AG08395 (cell line): Measurements from ENCODE around the gene CSF1.
A peak's percentile ranks its signal among the peaks of the same experiment; 100 is the strongest.

Experiments
- DNase-seq: peaks from one replicate; pipeline ENCODE4 v3.0.0; 2012; ENCODE audit warnings: mixed read lengths, low spot score

Gene CSF1

GRCh38 chr1:109902204-109902985 is 8.3 kb upstream of the CSF1 start:
- DNase-seq: no peak

GRCh38 chr1:109903376-109903930 is 7.2 kb upstream of the CSF1 start:
- no peak for DNase-seq

- DNase-seq: peak; percentile 49
Measured at GRCh38 chr1:109904105-109904817, 6.4 kb upstream of the CSF1 start.

GRCh38 chr1:109905491-109905890 is 5.2 kb upstream of the CSF1 start:
- no peak for DNase-seq

- DNase-seq: no peak
Measured at GRCh38 chr1:109906160-109906838, 4.3 kb upstream of the CSF1 start.

- DNase-seq: no peak
Measured at GRCh38 chr1:109906839-109907180, 3.8 kb upstream of the CSF1 start.

GRCh38 chr1:109907190-109907774 is 3.4 kb upstream of the CSF1 start:
- DNase-seq: no peak

- DNase-seq: no peak
Measured at GRCh38 chr1:109908836-109909235, 1.8 kb upstream of the CSF1 start.

- no peak for DNase-seq
Measured at GRCh38 chr1:109909561-109909960, 1.1 kb upstream of the CSF1 start.

- no peak for DNase-seq
Measured at GRCh38 chr1:109910963-109911798, 532 bp downstream of the CSF1 start.

- peak; percentile 52 for DNase-seq
Measured at GRCh38 chr1:109912214-109912861, 1.7 kb downstream of the CSF1 start.

- DNase-seq: peak; percentile 56
Measured at GRCh38 chr1:109912873-109913272, 2.2 kb downstream of the CSF1 start.

- DNase-seq: no peak
Measured at GRCh38 chr1:109913360-109913879, 2.8 kb downstream of the CSF1 start.

- peak; percentile 93 for DNase-seq
Measured at GRCh38 chr1:109914587-109915240, 4.1 kb downstream of the CSF1 start.

GRCh38 chr1:109917051-109917767 is 6.6 kb downstream of the CSF1 start:
- DNase-seq: no peak

- DNase-seq: no peak
Measured at GRCh38 chr1:109917768-109918606, 7.3 kb downstream of the CSF1 start.

GRCh38 chr1:109918671-109919070 is 8.0 kb downstream of the CSF1 start:
- DNase-seq: no peak

- no peak for DNase-seq
Measured at GRCh38 chr1:109919303-109919702, 8.7 kb downstream of the CSF1 start.
